ENCODE results near the gene TMEM11. TPM values are rescaled to one million over a fixed set of nuclear protein-coding genes. Genes with fewer than 3 reads are reported as not detected.
A peak's percentile ranks its signal among the peaks of the same experiment; 100 is the strongest.

TMEM11 gene
- total RNA-seq, 1 donor from 2014 or later = 17.3 TPM

- peaks cover 15% of the 10 kb centered on the region for H3K79me2 ChIP-seq (ENCODE audit: low read depth)
- DNase-seq (ENCODE audit: low spot score) = no peak
These were observed 3.4 kb upstream of the TMEM11 start for GRCh38 chr17:21217346-21217745.

GRCh38 chr17:21215935-21216334, 2.0 kb upstream of the TMEM11 start:
- Histone ChIP-seq H3K4me2 (no peak overlapping the region), H3F3A (ENCODE audit: low read depth) (peaks cover 14% of the 10 kb centered on the region), H3K27ac (no peak overlapping the region), H4K20me1 (ENCODE audit: low read depth) (peaks cover 27% of the 10 kb centered on the region), H3K4me3 (no peak overlapping the region), H3K36me3 (no peaks in the 10 kb centered on the region), H3K27me3 (no peaks in the 10 kb centered on the region), H3K4me1 (peaks cover 22% of the 10 kb centered on the region), H3K9me3 (ENCODE audit: low read depth) (no peaks in the 10 kb centered on the region), H2AFZ (replicated peaks) (no peak overlapping the region), H3K9ac (no peak overlapping the region), H3K79me2 (ENCODE audit: low read depth) (peaks cover 30% of the 10 kb centered on the region)
- Mint-ChIP-seq H3K4me1 (peaks cover 35% of the 10 kb centered on the region), H3K9me3 (no peaks in the 10 kb centered on the region), H3K36me3 (no peaks in the 10 kb centered on the region), H3K27ac (no peak overlapping the region), H3K27me3 (ENCODE audit: insufficient read depth, low read depth) (no peaks in the 10 kb centered on the region), H3K4me3 (peak overlapping the region; percentile 97)
- DNase-seq (ENCODE audit: low spot score) = no peak
- TF ChIP-seq CTCF (IDR thresholded peaks at IDR 0.05) = no peak
- no peak for TF ChIP-seq EZH2phosphoT487 (IDR thresholded peaks at IDR 0.05)
- no peak for TF ChIP-seq EZH2 (IDR thresholded peaks at IDR 0.05)

More at GRCh38 chr17:21217346-21217745, 3.4 kb upstream of the TMEM11 start:
- H3K4me1 ChIP-seq = peaks cover 14% of the 10 kb centered on the region
- peaks cover 12% of the 10 kb centered on the region for H4K20me1 ChIP-seq (ENCODE audit: low read depth)
- H2AFZ ChIP-seq (replicated peaks) = no peak overlapping the region
- no peaks in the 10 kb centered on the region for H3K27me3 ChIP-seq
- Mint-ChIP-seq H3K27me3 (ENCODE audit: insufficient read depth, low read depth) (no peaks in the 10 kb centered on the region), H3K9me3 (no peaks in the 10 kb centered on the region), H3K36me3 (peaks cover 4% of the 10 kb centered on the region), H3K4me3 (no peak overlapping the region), H3K4me1 (peaks cover 26% of the 10 kb centered on the region), H3K27ac (no peak overlapping the region)
- peaks cover 14% of the 10 kb centered on the region for H3F3A ChIP-seq (ENCODE audit: low read depth)
- H3K9me3 ChIP-seq (ENCODE audit: low read depth) = no peaks in the 10 kb centered on the region
- no peak overlapping the region for H3K9ac ChIP-seq
- H3K27ac ChIP-seq = no peak overlapping the region
- no peak for TF ChIP-seq EZH2 (IDR thresholded peaks at IDR 0.05)
- TF ChIP-seq CTCF (IDR thresholded peaks at IDR 0.05) = no peak
- TF ChIP-seq EZH2phosphoT487 (IDR thresholded peaks at IDR 0.05) = no peak
- no peaks in the 10 kb centered on the region for H3K36me3 ChIP-seq
- H3K4me2 ChIP-seq = no peak overlapping the region
- no peak overlapping the region for H3K4me3 ChIP-seq

GRCh38 chr17:21214777-21215541, 998 bp upstream of the TMEM11 start:
- Histone ChIP-seq H3K9ac (peak overlapping the region; percentile 98), H3K4me3 (peak overlapping the region; percentile 91), H3K9me3 (ENCODE audit: low read depth) (no peaks in the 10 kb centered on the region), H3K4me2 (peak overlapping the region; percentile 96), H2AFZ (replicated peaks) (peak overlapping the region; percentile 60), H3K79me2 (ENCODE audit: low read depth) (peaks cover 39% of the 10 kb centered on the region), H4K20me1 (ENCODE audit: low read depth) (peaks cover 36% of the 10 kb centered on the region), H3K36me3 (no peaks in the 10 kb centered on the region), H3K4me1 (peaks cover 24% of the 10 kb centered on the region), H3K27ac (no peak overlapping the region), H3K27me3 (no peaks in the 10 kb centered on the region), H3F3A (ENCODE audit: low read depth) (peaks cover 14% of the 10 kb centered on the region)
- peak overlapping the region; percentile 67 for H3K27ac Mint-ChIP-seq
- peak overlapping the region; percentile 97 for H3K4me3 Mint-ChIP-seq
- H3K36me3 Mint-ChIP-seq = no peaks in the 10 kb centered on the region
- TF ChIP-seq EZH2phosphoT487 (IDR thresholded peaks at IDR 0.05) (no peak), CTCF (IDR thresholded peaks at IDR 0.05) (no peak), EZH2 (IDR thresholded peaks at IDR 0.05) (no peak)
- H3K27me3 Mint-ChIP-seq (ENCODE audit: insufficient read depth, low read depth) = no peaks in the 10 kb centered on the region
- H3K9me3 Mint-ChIP-seq = no peaks in the 10 kb centered on the region
- peaks cover 41% of the 10 kb centered on the region for H3K4me1 Mint-ChIP-seq
- DNase-seq (ENCODE audit: low spot score) = peak; percentile 72
